Breast epithelium (tissue), 3 donors: Measurements from ENCODE around the gene GULP1.

ENCODE experiments used
- CTCF ChIP-seq, 3 donors: fragments of 450-650 bp; IDR thresholded peaks; one replicate each; pipeline ENCODE4 v1.5.1; 2016 to 2017; ENCODE audit warnings: antibody characterized with exemption in 3 of 3, mild to moderate bottlenecking in 3 of 3, moderate library complexity in 3 of 3
- POLR2A ChIP-seq: fragments of 450-650 bp; IDR thresholded peaks from one replicate; pipeline ENCODE4 v1.6.1; 2016; ENCODE audit warnings: antibody characterized with exemption, mild to moderate bottlenecking, moderate library complexity
- POLR2AphosphoS5 ChIP-seq, 3 donors: sonication (generic); formaldehyde crosslinking; IDR thresholded peaks; one replicate each; pipeline ENCODE4 v1.6.1; 2017; ENCODE audit warnings: antibody characterized with exemption in 3 of 3

DNA sequence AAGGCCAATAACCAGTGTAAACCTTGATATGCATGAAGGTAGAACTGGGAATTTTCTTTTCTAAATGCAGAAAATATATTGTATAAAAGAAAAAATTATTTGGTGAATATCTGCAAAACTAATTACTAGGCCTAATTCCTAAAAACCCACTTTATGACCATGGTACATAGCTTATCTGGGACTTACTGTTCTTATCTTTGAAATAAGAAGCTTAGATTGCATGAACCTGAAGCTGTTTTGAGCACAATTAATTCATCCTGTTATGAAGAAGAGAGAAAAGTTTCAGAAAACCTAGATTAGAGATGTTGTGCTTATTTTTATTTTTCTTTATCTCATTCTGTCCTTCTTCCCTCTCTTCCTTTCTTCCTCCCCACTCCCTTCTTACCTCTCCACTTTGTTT, 235.0 kb downstream of the GULP1 start:
- TF ChIP-seq CTCF (IDR thresholded peaks at IDR 0.05) (no peak), POLR2A (no peak), POLR2AphosphoS5 (IDR thresholded peaks at IDR 0.05) (no peak)
